ENCODE results near the gene RAB40C. TPM values are rescaled to one million over a fixed set of nuclear protein-coding genes. Genes with fewer than 3 reads are reported as not detected.

Gene RAB40C
- total RNA-seq, 1 experiment from 2014 or later, result 9.3 TPM

DNA sequence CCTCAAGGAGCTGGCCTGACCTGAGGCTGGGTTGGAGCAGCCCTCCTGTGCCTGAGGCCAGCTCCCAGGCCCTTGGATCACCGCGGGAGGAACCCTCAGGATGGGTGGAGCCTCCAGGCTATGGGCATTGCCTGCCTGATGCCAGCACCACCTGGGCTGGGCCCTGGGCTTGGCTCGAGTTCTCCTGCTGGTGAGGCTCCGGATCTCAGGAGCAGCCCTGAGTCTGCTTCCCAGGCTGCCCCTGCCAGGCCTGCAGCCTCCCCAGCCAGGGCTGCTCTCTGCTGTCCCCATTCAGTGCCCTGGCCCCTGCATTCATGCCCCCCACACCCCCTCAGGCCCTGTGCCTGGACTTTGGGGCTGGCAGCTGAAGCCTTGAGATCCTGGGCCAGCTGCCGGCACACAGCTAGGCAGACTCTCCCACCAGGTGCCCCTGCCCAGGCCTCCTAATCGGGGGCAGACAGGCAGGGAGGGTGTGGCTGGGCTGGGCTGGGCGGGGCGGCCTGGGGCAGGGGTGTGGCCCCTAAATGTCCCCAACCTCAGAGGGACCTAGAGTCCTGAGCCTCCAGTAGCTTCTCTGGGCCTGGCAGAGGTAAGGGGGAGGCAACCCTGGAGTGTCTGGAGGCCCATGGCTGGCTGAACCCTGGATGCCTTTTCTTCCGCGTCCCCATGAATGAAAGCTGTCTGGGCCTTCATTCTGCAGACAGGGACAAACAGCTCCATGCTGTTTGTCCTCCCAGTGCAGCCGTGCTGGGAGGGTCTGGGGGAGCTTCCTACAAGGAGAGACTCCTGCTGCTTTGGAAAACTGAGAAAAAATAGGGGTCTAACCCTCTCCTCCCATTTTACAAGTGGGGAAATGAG lies 21.2 kb upstream of the RAB40C start:
- in situ Hi-C loops (cut with HindIII; ENCODE audit: low pct_unique_long_range_greater_than_20kb, low sequenced_read_pairs), result no loop called here
- DNase-seq (ENCODE audit: low read depth, low spot score), result no peak

DNA sequence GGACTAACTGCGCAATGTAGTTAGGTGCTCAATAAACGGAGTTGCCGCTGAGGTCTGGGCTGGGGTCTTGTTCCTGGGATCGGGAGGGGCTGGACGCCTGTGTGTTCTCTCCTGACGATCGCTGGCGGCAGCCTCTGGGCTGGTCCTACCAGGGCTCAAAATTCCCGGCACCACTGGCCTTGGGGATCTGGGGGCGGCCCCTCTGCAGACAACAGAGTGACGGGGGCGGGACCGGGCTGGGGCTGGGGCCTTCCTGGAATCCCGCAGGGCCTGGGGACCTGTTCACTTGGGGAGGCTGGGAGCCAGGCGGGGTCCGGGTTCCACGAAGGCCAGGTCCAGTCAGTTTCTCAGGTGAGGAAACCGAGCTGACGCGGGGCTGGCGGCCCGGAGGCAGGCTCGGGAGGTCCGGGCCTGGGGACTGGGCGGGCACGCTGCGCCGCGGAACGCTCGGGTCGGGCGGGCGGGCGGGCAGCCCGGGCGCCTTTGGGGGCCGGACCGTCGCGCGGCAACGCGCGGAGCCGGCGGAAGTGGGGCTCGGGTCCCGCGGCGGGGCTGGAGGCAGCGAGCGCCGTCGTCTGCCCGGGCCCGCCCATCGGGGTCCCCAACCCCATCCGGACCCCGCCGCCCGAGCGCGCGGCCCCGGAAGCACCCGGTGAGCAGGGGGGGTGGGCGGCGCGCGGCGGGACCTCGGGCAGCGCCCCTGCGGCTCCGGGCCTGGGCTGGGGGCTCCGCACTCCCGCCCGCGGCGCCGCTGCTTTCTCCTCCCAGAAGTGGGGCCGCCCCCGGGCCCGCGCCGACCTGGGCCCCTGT lies 20.2 kb upstream of the RAB40C start, which contains the start of gene PIGQ:
PIGQ (plus strand) TSS at position 524 of the 810 bp plus-strand sequence. CDS start 4,107 bp downstream, outside the sequence.
- peak; percentile 40 for DNase-seq (ENCODE audit: low read depth, low spot score)
- in situ Hi-C loops (cut with HindIII; ENCODE audit: low pct_unique_long_range_greater_than_20kb, low sequenced_read_pairs), result no loop called here

GRCh38 chr16:572865-573650 lies 16.8 kb upstream of the RAB40C start:
- in situ Hi-C loops (cut with HindIII; ENCODE audit: low pct_unique_long_range_greater_than_20kb, low sequenced_read_pairs), result no loop called here

GRCh38 chr16:574021-574760 lies 15.7 kb upstream of the RAB40C start:
- DNase-seq (ENCODE audit: low read depth, low spot score), result no peak
- in situ Hi-C loops (cut with HindIII; ENCODE audit: low pct_unique_long_range_greater_than_20kb, low sequenced_read_pairs), result no loop called here

More at GRCh38 chr16:572865-573650, 16.8 kb upstream of the RAB40C start:
- DNase-seq (ENCODE audit: low read depth, low spot score), result no peak

- in situ Hi-C loops (cut with HindIII; ENCODE audit: low pct_unique_long_range_greater_than_20kb, low sequenced_read_pairs), result no loop called here
- no peak for DNase-seq (ENCODE audit: low read depth, low spot score)
These were observed 14.3 kb upstream of the RAB40C start for GRCh38 chr16:575354-576196.

DNA sequence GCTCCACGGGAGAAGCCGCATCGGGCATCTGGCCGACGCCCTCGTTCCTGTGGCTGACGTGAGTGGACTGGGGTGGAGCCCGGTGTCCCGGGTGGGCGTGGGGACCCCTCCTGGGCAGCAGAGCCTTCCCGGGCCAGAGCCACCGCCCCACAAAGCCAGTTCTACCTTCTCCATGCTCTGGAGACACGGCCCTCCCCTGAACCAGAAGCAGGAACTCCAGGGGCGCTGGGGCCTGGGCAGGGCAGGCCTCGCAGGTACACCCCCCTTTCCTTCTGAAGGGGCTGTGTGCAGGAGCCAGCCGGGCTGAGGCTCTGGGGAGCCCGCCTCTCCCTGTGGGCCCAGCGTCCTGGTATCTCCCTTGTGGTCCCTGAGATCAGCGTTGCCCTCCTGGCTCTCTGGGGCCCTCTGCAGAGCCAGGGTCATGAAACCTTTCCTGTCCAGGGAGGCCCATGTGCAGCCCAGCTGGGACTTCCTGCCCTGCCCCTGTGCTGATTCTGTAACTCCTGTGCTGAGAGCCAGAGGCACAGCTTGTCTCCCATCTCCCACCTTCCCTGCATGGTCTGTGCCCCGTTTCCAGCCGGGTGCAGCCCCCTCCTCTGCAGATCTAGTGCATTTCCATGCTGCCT lies 13.6 kb upstream of the RAB40C start:
- in situ Hi-C loops (cut with HindIII; ENCODE audit: low pct_unique_long_range_greater_than_20kb, low sequenced_read_pairs), result no loop called here
- no peak for DNase-seq (ENCODE audit: low read depth, low spot score)

DNA sequence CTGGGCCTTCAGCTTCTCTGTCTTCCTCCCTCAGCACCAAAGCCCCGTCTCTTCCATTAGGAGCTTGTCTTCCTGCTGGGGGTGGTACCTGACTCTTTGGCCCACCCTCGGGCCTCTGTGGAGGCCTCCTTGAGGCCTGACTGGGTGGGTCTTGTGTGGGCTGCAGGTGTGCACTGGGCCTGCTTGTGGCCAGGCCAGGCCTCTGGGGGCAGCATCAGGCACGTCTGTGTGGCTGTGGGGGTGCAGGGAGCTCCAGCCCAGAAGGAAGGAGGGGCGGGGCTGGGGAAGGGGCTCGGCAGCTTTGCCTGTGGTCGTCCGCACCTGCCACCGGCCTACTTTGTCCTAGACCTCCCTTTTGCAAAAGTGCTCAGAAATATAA lies 13.1 kb upstream of the RAB40C start:
- no peak for DNase-seq (ENCODE audit: low read depth, low spot score)
- in situ Hi-C loops (cut with HindIII; ENCODE audit: low pct_unique_long_range_greater_than_20kb, low sequenced_read_pairs), result no loop called here

- DNase-seq (ENCODE audit: low read depth, low spot score), result no peak
- in situ Hi-C loops (cut with HindIII; ENCODE audit: low pct_unique_long_range_greater_than_20kb, low sequenced_read_pairs), result no loop called here
These were observed 12.1 kb upstream of the RAB40C start for GRCh38 chr16:577796-578195.

GRCh38 chr16:578232-578869 lies 11.5 kb upstream of the RAB40C start:
- in situ Hi-C loops (cut with HindIII; ENCODE audit: low pct_unique_long_range_greater_than_20kb, low sequenced_read_pairs), result no loop called here

DNA sequence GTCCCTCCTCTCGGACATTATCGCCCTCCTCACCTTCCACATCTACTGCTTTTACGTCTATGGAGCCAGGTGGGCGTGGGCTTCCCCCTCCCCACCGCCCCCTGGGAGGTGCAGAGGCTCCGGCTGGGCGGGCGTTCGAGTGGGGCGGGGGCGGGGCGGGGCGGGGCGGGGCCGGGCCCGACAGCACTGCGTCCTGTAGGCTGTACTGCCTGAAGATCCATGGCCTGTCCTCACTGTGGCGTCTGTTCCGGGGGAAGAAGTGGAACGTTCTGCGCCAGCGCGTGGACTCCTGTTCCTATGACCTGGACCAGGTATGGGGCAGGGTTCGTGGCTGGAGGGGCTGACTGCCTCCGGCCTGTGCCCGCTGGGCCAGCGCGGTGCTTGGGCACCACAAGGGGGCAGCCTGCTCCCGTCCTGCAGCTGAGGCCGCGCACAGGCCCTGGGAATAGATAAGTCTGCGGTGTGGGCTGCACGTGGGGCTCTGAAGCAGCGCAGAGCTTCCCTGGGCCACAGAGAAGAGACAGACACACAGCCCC lies 10.9 kb upstream of the RAB40C start:
- DNase-seq (ENCODE audit: low read depth, low spot score), result peak; percentile 70
- in situ Hi-C loops (cut with HindIII; ENCODE audit: low pct_unique_long_range_greater_than_20kb, low sequenced_read_pairs), result no loop called here

More at GRCh38 chr16:578232-578869, 11.5 kb upstream of the RAB40C start:
- DNase-seq (ENCODE audit: low read depth, low spot score), result no peak

DNA sequence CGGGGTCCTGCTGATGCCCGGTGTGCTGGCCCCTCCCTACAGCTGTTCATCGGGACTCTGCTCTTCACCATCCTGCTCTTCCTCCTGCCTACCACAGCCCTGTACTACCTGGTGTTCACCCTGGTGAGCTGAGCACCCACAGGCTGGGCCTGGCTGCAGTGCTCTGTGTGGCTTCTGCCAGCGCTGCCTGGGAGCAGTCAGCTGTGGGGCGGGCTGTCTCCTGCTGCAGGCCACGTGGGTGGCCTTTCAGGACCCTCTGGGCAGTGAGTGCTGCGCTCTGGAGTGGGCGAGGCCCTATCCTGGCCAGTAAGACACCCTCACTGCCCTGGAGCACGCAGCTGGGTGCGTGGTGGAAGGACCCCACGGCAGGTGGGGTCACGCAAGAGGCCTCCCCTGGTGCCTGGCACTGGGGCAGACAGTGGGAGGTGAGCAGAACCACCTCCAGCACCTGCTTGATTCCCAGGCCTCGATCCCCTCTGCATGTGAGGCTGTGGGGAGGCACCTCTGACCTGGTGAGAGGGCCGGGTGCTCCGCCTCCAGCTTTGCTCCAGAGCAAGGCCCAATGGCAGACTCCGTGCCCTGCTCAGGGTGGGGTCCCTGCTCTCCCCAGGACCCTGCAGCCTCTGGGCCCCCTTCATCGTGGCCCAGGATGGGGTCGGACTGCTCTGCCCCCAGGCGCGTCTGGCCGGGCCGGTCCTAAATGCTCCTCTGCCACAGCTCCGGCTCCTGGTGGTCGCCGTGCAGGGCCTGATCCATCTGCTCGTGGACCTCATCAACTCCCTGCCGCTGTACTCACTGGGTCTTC lies 9.5 kb upstream of the RAB40C start:
- no peak for DNase-seq (ENCODE audit: low read depth, low spot score)
- in situ Hi-C loops (cut with HindIII; ENCODE audit: low pct_unique_long_range_greater_than_20kb, low sequenced_read_pairs), result no loop called here

- in situ Hi-C loops (cut with HindIII; ENCODE audit: low pct_unique_long_range_greater_than_20kb, low sequenced_read_pairs), result no loop called here
- no peak for DNase-seq (ENCODE audit: low read depth, low spot score)
These were observed 8.8 kb upstream of the RAB40C start for GRCh38 chr16:580946-581498.

- DNase-seq (ENCODE audit: low read depth, low spot score), result no peak
- in situ Hi-C loops (cut with HindIII; ENCODE audit: low pct_unique_long_range_greater_than_20kb, low sequenced_read_pairs), result no loop called here
These were observed 7.7 kb upstream of the RAB40C start for GRCh38 chr16:582218-582613.

- in situ Hi-C loops (cut with HindIII; ENCODE audit: low pct_unique_long_range_greater_than_20kb, low sequenced_read_pairs), result no loop called here
- no peak for DNase-seq (ENCODE audit: low read depth, low spot score)
These were observed 7.1 kb upstream of the RAB40C start for GRCh38 chr16:582614-583331.

All from SK-MEL-5 (cell line).